H1 (cell line): ENCODE data around the gene METRN. TPM values are rescaled to one million over a fixed set of nuclear protein-coding genes. Genes with fewer than 3 reads are reported as not detected.

ENCODE experiments used
- CTCF ChIA-PET: fragments of 300-600 bp; sonication (Branson Sonifier 250); formaldehyde crosslinking; loops from one replicate; lab custom pipeline; 2021; ENCODE audit not compliant: partially characterized antibody; lab: Charles Lee
- POLR2A ChIA-PET: fragments of 300-600 bp; sonication (Branson Sonifier 250); formaldehyde crosslinking; loops from one replicate; lab custom pipeline; 2021; ENCODE audit warnings: inconsistent platforms; ENCODE audit not compliant: partially characterized antibody; lab: Charles Lee
- DNase-seq, 2 experiments: peaks; one replicate each; pipeline versions ENCODE4 v3.0.0 to v3.0.0-alpha.2; 2010 to 2022; ENCODE audit warnings: low spot score in 2 of 2, low read depth in 1 of 2, mixed read lengths in 1 of 2
- FAIRE-seq: peaks from 2 replicates; lab custom pipeline; 2011; peaks lifted over from hg19 to GRCh38; lab: Jason Lieb, UNC
- H2AFZ ChIP-seq: 2 replicates; pipeline ENCODE4 v1.8.1; 2012; ENCODE audit warnings: low read length, inconsistent platforms
- H2AK5ac ChIP-seq: 2 replicates; pipeline ENCODE4 v1.6.1; 2013; ENCODE audit warnings: low read depth, low read length
- H2BK120ac ChIP-seq: replicated peaks from 2 replicates; pipeline ENCODE3; 2013; ENCODE audit warnings: low read depth, low read length, inconsistent platforms
- H2BK12ac ChIP-seq: 2 replicates; pipeline ENCODE4 v1.6.1; 2013; ENCODE audit warnings: low read depth, low read length
- H2BK15ac ChIP-seq: 2 replicates; pipeline ENCODE4 v1.6.1; 2013; ENCODE audit warnings: low read length
- H2BK20ac ChIP-seq: 2 replicates; pipeline ENCODE4 v1.6.1; 2013; ENCODE audit warnings: low read length
- H2BK5ac ChIP-seq: 2 replicates; pipeline ENCODE4 v1.6.1; 2013; ENCODE audit warnings: low read depth, low read length
- H3K14ac ChIP-seq: 2 replicates; pipeline ENCODE4 v1.6.1; 2013; ENCODE audit warnings: inconsistent platforms; ENCODE audit not compliant: insufficient read length
- H3K18ac ChIP-seq: 2 replicates; pipeline ENCODE4 v1.6.1; 2013; ENCODE audit warnings: low read length; ENCODE audit errors: extremely low read depth
- H3K23ac ChIP-seq: 2 replicates; pipeline ENCODE4 v1.6.1; 2013; ENCODE audit warnings: inconsistent platforms; ENCODE audit not compliant: insufficient read length
- H3K23me2 ChIP-seq: 2 replicates; pipeline ENCODE4 v1.6.1; 2013; ENCODE audit warnings: low read depth, low read length
- H3K27ac ChIP-seq: 2 replicates; pipeline ENCODE4 v1.6.1; 2011; ENCODE audit warnings: low read depth, low read length, inconsistent platforms
- H3K27me3 ChIP-seq, 4 experiments: replicated peaks in 1 of 4; 1 replicate in 1 of 4; 2 replicates in 3 of 4; pipeline versions ENCODE4 v1.6.1 to v1.8.1; 2011 to 2013; ENCODE audit warnings: low read length in 3 of 4, mild to moderate bottlenecking in 3 of 4, inconsistent platforms in 2 of 4, mixed read lengths in 2 of 4, moderate library complexity in 1 of 4; ENCODE audit not compliant: control insufficient read depth in 3 of 4, insufficient read depth in 3 of 4; ENCODE audit errors: extremely low read depth in 1 of 4
- H3K36me3 ChIP-seq, 4 experiments: 2 replicates each; pipeline versions ENCODE4 v1.6.1 to v1.8.1; 2011 to 2013; ENCODE audit warnings: mild to moderate bottlenecking in 4 of 4, low read length in 3 of 4, moderate library complexity in 2 of 4, control low read depth in 1 of 4, inconsistent platforms in 1 of 4; ENCODE audit not compliant: insufficient read depth in 4 of 4, control insufficient read depth in 2 of 4
- H3K4ac ChIP-seq: replicated peaks from 2 replicates; pipeline ENCODE3; 2013; ENCODE audit warnings: low read length, low read depth, mixed read lengths, inconsistent platforms; ENCODE audit not compliant: insufficient read length
- H3K4me1 ChIP-seq, 4 experiments: replicated peaks in 1 of 4; 1 replicate in 1 of 4; 2 replicates in 3 of 4; pipeline versions ENCODE4 v1.6.1 to v1.8.1; 2011 to 2013; ENCODE audit warnings: low read length in 3 of 4, inconsistent platforms in 2 of 4, mixed read lengths in 1 of 4; ENCODE audit not compliant: insufficient read depth in 4 of 4, control insufficient read depth in 3 of 4
- H3K4me2 ChIP-seq, 2 experiments: 2 replicates each; pipeline versions ENCODE4 v1.6.1 to v1.8.1; 2011 to 2013; ENCODE audit warnings: low read depth in 2 of 2, low read length in 2 of 2, control low read depth in 1 of 2, inconsistent platforms in 1 of 2, mild to moderate bottlenecking in 1 of 2; ENCODE audit not compliant: insufficient read depth in 1 of 2
- H3K4me3 ChIP-seq, 4 experiments: fragments of 200-600, 300-600 bp in 1 of 4; sonication (generic), shearing (Covaris generic), sonication (Bioruptor Twin) in 1 of 4; 2 replicates each; pipeline versions ENCODE4 v1.5.1 to v1.8.1; 2011 to 2016; ENCODE audit warnings: low read length in 4 of 4, low read depth in 3 of 4, control low read depth in 2 of 4, inconsistent platforms in 2 of 4, mild to moderate bottlenecking in 2 of 4, mixed read lengths in 1 of 4, moderate library complexity in 1 of 4; ENCODE audit not compliant: insufficient read depth in 2 of 4; ENCODE audit errors: extremely low read depth in 1 of 4
- H3K56ac ChIP-seq: replicated peaks from 2 replicates; pipeline ENCODE3; 2013; ENCODE audit warnings: low read depth, mild to moderate bottlenecking, mixed read lengths, low read length, inconsistent platforms; ENCODE audit not compliant: insufficient read length
- H3K79me1 ChIP-seq: 2 replicates; pipeline ENCODE4 v1.6.1; 2013; ENCODE audit warnings: low read depth, low read length, control low read depth
- H3K79me2 ChIP-seq, 2 experiments: 2 replicates each; pipeline versions ENCODE4 v1.6.1 to v1.8.1; 2012 to 2013; ENCODE audit warnings: low read length in 2 of 2, mild to moderate bottlenecking in 2 of 2, inconsistent platforms in 1 of 2; ENCODE audit not compliant: insufficient read depth in 2 of 2, control insufficient read depth in 1 of 2
- H3K9ac ChIP-seq, 4 experiments: replicated peaks in 1 of 4; 1 replicate in 1 of 4; 2 replicates in 3 of 4; pipeline versions ENCODE4 v1.6.1 to v1.8.1; 2011 to 2013; ENCODE audit warnings: low read depth in 3 of 4, low read length in 3 of 4, control low read depth in 2 of 4, mild to moderate bottlenecking in 2 of 4, moderate library complexity in 2 of 4, inconsistent platforms in 1 of 4; ENCODE audit errors: extremely low read depth in 1 of 4
- H3K9me3 ChIP-seq, 2 experiments: 2 replicates each; pipeline versions ENCODE4 v1.6.1 to v1.8.1; 2012 to 2013; ENCODE audit warnings: mild to moderate bottlenecking in 2 of 2, moderate library complexity in 2 of 2, control low read depth in 1 of 2, inconsistent platforms in 1 of 2, low read depth in 1 of 2, low read length in 1 of 2, mixed read lengths in 1 of 2; ENCODE audit not compliant: insufficient read depth in 2 of 2
- H4K20me1 ChIP-seq, 2 experiments: replicated peaks in 1 of 2; 2 replicates each; pipeline versions ENCODE3 to v1.8.1; 2011 to 2013; ENCODE audit warnings: inconsistent platforms in 2 of 2, low read length in 2 of 2, mild to moderate bottlenecking in 1 of 2; ENCODE audit not compliant: insufficient read depth in 2 of 2, control insufficient read depth in 1 of 2
- H4K5ac ChIP-seq: 2 replicates; pipeline ENCODE4 v1.6.1; 2013; ENCODE audit warnings: low read length, low read depth, mixed read lengths, inconsistent platforms; ENCODE audit not compliant: insufficient read length
- H4K8ac ChIP-seq: 2 replicates; pipeline ENCODE4 v1.8.0; 2013; ENCODE audit warnings: mild to moderate bottlenecking, moderate library complexity, low read length, inconsistent platforms; ENCODE audit not compliant: insufficient read depth; ENCODE audit errors: extremely low read depth
- H4K91ac ChIP-seq: replicated peaks from 2 replicates; pipeline ENCODE3; 2013; ENCODE audit warnings: low read length, mixed read lengths, inconsistent platforms; ENCODE audit not compliant: insufficient read length
- CHD2 ChIP-seq: IDR thresholded peaks from 2 replicates; pipeline ENCODE4 v1.6.1; 2012; ENCODE audit warnings: low read length, improper control_type of control experiment
- FOSL1 ChIP-seq: IDR thresholded peaks from 2 replicates; pipeline ENCODE4 v1.6.1; 2011; ENCODE audit warnings: mild to moderate bottlenecking, low read depth, low read length, moderate library complexity; ENCODE audit not compliant: insufficient read depth
- KDM5A ChIP-seq: fragments of 200-600 bp; IDR thresholded peaks from 2 replicates; pipeline ENCODE4 v1.7.1; 2012; ENCODE audit warnings: mild to moderate bottlenecking, low read length, inconsistent platforms, mixed read lengths
- MAFK ChIP-seq: IDR thresholded peaks from 2 replicates; pipeline ENCODE4 v1.6.1; 2012; ENCODE audit warnings: low read depth, mild to moderate bottlenecking, improper control_type of control experiment, low read length
- POLR2A ChIP-seq, 2 experiments: IDR thresholded peaks; 1 replicate in 1 of 2; 2 replicates in 1 of 2; pipeline ENCODE4 v1.6.1; 2011; ENCODE audit warnings: low read depth in 2 of 2, low read length in 2 of 2, mild to moderate bottlenecking in 2 of 2; ENCODE audit errors: control extremely low read depth in 1 of 2
- TCF12 ChIP-seq: IDR thresholded peaks from 2 replicates; pipeline ENCODE4 v1.6.1; 2011; ENCODE audit warnings: low read depth, mild to moderate bottlenecking, low read length
- WGBS, 2 experiments: shearing (Covaris generic) in 1 of 2; methylation state at CpG; one replicate each; pipeline versions ENCODE4 v1.1.6 to v1.1.7; 2013 to 2015; ENCODE audit warnings: low lambda C conversion rate in 2 of 2, mixed read lengths in 2 of 2, inconsistent platforms in 1 of 2, low coverage in 1 of 2, missing lambda C conversion rate in 1 of 2; ENCODE audit not compliant: insufficient replicate concordance in 2 of 2, insufficient coverage in 1 of 2, insufficient read length in 1 of 2; ENCODE audit errors: extremely low coverage in 1 of 2, missing lambda C conversion rate in 1 of 2; 5-methylcytosine and 5-hydroxymethylcytosine counted together
- polyA plus RNA-seq, 7 experiments: library from polyadenylated mRNA; depleted of rRNA in 3 of 7; stranded (reverse) in 5 of 7; unstranded in 2 of 7; fragments of >200 nt in 5 of 7; fragments of 200-250 nt in 2 of 7; gene quantifications; 1 replicate in 5 of 7; 2 replicates in 1 of 7; 4 replicates in 1 of 7; pipeline versions ENCODE4 v1.2.1 to v1.2.3, GENCODE V29; 2011 to 2013; ENCODE audit warnings: missing spikeins in 2 of 7, mixed read lengths in 2 of 7
- total RNA-seq: library from RNA; stranded (reverse); fragmentation: NEBNext Ultra II Directional; extraction: Animal tissue kit (Norgen Biotek cat#: 25700); gene quantifications from 2 replicates; pipeline ENCODE4 v1.2.1, GENCODE V29; 2021
- TF ChIP-seq, protein P1 (sequence below): IDR thresholded peaks from 2 replicates; pipeline ENCODE4 v1.6.1; 2011; ENCODE audit warnings: low read length, improper control_type of control experiment
- TF ChIP-seq, protein P2 (sequence below): IDR thresholded peaks from 2 replicates; pipeline ENCODE4 v1.6.1; 2012; ENCODE audit warnings: inconsistent platforms
- TF ChIP-seq, protein P3 (sequence below), 3 experiments: IDR thresholded peaks; 1 replicate in 2 of 3; 2 replicates in 1 of 3; pipeline versions ENCODE4 v1.5.1 to v1.6.1; 2011; ENCODE audit warnings: low read length in 3 of 3, mild to moderate bottlenecking in 3 of 3, inconsistent platforms in 2 of 3, low read depth in 1 of 3, moderate library complexity in 1 of 3; ENCODE audit not compliant: insufficient read depth in 1 of 3; ENCODE audit errors: control extremely low read depth in 1 of 3

METRN gene
- total and polyA plus RNA-seq, 2 of the 8 experiments (the other 6 are each of a cell fraction or from before 2014, with no cell fraction given) = 18.7 to 25.8 TPM

DNA sequence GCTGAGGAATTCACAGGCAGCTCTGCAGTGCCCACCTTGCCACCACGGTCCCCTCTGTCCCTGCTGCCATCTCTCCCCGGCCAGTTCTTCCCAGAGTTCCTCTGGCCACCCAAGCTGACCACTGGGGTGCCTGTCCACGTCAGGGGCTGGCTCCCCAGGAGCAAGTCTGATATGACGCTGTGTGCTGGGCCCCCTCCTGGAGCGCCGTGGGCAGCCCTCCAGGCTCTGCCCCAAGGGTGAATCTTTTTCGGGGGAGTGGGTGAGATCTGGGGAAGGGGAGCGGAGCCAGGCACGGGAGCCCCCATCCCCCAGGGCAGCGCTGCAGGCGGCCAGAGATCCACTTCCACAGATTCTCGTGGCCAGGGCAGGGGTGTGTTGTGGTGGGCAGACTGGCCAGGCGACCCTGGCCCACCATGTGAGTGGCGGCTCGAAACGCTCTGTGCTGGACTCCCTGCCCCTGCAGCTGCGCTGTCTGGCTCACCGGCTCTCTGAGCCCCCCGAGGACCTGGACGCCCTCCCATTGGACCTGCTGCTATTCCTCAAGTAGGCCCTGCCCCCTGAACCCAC is 49.3 kb downstream of the METRN start:
- Histone ChIP-seq H3K18ac (no peak overlapping the region; the same call in 1 of the 2 replicates), H4K5ac (no peak overlapping the region), H3K27me3 (no peaks in the 10 kb centered on the region), H4K8ac (peak overlapping the region; percentile 86; the same call in 1 of the 2 replicates), H3K4me3 (no peak overlapping the region), H3K36me3 (no peaks in the 10 kb centered on the region), H3K27ac (no peak overlapping the region), H3K9ac (no peak overlapping the region), H3K79me2 (no peaks in the 10 kb centered on the region), H3K4me2 (no peak overlapping the region), H3K23me2 (no peaks in the 10 kb centered on the region; the same call in 1 of the 2 replicates), H3K9me3 (no peaks in the 10 kb centered on the region), H3K23ac (no peak overlapping the region), H3K4me1 (peaks cover 0 to 8% (median 5%) of the 10 kb centered on the region in 4 experiments; a peak in 4 of 7 replicates), H3K79me1 (no peaks in the 10 kb centered on the region), H2BK15ac (peak overlapping the region; percentile 98), H3K56ac (no peak overlapping the region), H3K14ac (no peak overlapping the region), H4K20me1 (no peaks in the 10 kb centered on the region), H4K91ac (no peak overlapping the region), H2BK5ac (peak overlapping the region; percentile 44; the same call in 1 of the 2 replicates), H2AK5ac (no peak overlapping the region), H2BK120ac (no peak overlapping the region), H2BK12ac (peak overlapping the region; percentile 77; the same call in 1 of the 2 replicates), H2AFZ (no peak overlapping the region), H2BK20ac (no peak overlapping the region), H3K4ac (no peak overlapping the region)
- CTCF ChIA-PET = interaction anchor here (1.5 to 4.0 kb wide), 3 partner anchors 21 to 54 kb away, joined by 4 to 22 read pairs (median 14); no protein-coding TSS in a partner anchor
- 89% methylated on average over 7 of the region's 20 CpGs; no CpG with 5 or more reads in 1 of the 2 experiments for WGBS, 2 experiments
- DNase-seq (no peak), FAIRE-seq (no peak)
- POLR2A ChIA-PET = interaction anchor here (1.1 to 1.4 kb wide), 3 partner anchors 10 to 44 kb away, joined by 4 to 5 read pairs (median 4); partner anchors contain the start of gene ANTKMT
- no peak for TF ChIP-seq MAFK
- no peak for TF ChIP-seq FOSL1
- TF ChIP-seq POLR2A (IDR thresholded peaks at IDR 0.05; ENCODE audit: control extremely low read depth in 1 of 2, low read depth in 2 of 2, low read length in 2 of 2) = no peak
- TF ChIP-seq TCF12 = no peak
- TF ChIP-seq KDM5A = no peak
- no peak for TF ChIP-seq CHD2
- TF ChIP-seq, protein P1, sequence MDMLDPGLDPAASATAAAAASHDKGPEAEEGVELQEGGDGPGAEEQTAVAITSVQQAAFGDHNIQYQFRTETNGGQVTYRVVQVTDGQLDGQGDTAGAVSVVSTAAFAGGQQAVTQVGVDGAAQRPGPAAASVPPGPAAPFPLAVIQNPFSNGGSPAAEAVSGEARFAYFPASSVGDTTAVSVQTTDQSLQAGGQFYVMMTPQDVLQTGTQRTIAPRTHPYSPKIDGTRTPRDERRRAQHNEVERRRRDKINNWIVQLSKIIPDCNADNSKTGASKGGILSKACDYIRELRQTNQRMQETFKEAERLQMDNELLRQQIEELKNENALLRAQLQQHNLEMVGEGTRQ = no peak
- TF ChIP-seq, protein P2, sequence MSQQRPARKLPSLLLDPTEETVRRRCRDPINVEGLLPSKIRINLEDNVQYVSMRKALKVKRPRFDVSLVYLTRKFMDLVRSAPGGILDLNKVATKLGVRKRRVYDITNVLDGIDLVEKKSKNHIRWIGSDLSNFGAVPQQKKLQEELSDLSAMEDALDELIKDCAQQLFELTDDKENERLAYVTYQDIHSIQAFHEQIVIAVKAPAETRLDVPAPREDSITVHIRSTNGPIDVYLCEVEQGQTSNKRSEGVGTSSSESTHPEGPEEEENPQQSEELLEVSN = no peak
- TF ChIP-seq, protein P3, sequence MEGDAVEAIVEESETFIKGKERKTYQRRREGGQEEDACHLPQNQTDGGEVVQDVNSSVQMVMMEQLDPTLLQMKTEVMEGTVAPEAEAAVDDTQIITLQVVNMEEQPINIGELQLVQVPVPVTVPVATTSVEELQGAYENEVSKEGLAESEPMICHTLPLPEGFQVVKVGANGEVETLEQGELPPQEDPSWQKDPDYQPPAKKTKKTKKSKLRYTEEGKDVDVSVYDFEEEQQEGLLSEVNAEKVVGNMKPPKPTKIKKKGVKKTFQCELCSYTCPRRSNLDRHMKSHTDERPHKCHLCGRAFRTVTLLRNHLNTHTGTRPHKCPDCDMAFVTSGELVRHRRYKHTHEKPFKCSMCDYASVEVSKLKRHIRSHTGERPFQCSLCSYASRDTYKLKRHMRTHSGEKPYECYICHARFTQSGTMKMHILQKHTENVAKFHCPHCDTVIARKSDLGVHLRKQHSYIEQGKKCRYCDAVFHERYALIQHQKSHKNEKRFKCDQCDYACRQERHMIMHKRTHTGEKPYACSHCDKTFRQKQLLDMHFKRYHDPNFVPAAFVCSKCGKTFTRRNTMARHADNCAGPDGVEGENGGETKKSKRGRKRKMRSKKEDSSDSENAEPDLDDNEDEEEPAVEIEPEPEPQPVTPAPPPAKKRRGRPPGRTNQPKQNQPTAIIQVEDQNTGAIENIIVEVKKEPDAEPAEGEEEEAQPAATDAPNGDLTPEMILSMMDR (IDR thresholded peaks at IDR 0.05; ENCODE audit: control extremely low read depth in 1 of 3, insufficient read depth in 1 of 3, low read depth in 1 of 3, low read length in 3 of 3) = no peak
